ENCODE measurements around the gene PHB1.
"Not testable (repeated sequence)": the region's sequence is repeated elsewhere in the genome, so short reads cannot be mapped to it uniquely, and the experiment has no call there.

Gene PHB1

DNA sequence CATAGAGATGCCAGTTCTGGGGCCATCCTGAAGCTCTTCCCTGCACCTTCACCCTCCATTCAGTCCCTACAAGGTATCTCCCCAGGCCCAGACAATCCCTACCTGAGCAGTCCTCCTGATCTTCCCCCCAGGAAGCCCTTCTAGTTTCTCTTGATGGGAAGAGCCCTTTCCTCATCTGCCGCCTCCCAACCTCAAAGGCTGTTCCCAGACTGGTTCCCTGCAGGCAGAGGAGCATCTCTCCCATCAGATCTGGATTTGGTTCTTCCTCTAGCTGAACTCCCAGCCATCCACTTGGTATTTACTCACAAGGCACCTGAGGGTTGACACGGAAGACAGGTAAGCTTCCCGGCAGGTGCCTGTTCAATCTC is 24.6 kb upstream of the PHB1 start:
- no peak for DNase-seq

DNA sequence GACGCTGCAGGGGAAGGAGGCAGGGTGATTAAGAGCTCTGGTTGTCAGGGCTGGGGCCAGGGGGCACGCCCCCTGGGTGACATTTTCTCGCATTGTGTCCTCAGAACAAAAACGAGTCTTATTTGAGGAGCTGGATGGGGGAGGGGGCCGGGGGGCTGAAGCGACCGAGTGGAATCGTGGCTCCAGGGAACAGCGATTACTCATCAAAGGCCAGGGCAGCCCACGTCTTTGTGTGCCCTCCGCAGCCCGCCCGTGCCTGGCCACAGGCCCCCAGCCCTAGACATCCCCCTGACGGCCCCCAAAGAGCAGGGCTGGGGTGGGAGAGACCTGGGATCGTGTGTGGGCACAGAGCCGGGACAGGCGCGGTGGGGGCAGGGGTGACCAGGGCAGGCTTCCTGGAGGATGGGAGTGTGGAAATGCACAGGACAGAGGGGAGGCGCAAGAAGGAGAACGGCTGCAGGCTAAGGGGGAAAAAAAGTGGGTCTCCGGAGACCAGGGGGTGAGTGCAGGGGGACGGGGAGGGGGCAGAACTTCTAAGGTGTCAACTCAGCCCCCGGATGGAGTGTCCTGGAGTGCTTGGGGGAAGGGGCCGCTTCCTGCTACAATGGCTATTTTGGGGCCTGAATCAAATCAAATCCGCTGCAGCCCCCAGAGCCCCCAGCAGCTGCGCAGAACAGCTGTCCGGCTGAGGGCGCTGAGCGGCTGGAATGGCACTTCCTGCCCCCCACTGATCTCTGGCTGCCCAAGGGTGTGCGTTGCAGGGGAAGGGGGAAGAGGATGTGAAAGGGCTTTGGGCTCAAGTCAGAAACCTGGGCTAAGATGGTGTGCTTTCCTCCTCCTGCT is 24.0 kb upstream of the PHB1 start:
- no peak for DNase-seq

DNA sequence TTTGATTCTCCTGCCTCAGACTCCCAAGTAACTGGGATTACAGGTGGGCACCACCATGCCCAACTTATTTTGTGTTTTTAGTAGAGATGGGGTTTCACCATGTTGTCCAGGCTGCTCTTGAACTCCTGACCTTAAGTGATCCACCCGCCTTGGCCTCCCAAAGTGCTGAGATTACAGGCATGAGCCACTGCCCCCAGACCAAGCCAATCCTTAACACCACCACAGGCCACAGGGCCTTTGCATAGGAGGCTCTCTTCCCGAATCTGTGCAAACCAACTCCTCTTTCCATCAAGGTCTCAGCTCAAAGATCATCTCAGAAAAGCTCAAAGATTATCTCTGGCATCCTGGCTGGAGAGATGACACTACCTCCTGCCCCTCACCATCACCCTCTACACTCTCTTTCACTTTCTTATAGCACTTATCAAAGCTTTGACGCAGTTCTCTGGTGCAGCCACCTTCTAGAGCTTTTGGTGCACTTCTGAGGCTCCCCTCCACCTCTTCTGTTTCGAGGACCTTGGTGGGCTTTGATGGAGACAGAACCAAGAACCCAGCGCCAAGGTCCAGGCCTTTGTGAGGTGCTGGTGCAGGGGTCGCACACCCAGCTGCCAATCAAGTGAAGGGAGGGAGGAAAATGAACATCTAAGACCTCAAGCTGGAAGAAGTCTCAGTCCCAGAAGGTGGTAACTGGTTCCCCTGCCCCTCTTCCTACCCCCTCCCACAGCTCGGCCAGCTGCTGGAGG is 23.2 kb upstream of the PHB1 start:
- no peak for DNase-seq

DNA sequence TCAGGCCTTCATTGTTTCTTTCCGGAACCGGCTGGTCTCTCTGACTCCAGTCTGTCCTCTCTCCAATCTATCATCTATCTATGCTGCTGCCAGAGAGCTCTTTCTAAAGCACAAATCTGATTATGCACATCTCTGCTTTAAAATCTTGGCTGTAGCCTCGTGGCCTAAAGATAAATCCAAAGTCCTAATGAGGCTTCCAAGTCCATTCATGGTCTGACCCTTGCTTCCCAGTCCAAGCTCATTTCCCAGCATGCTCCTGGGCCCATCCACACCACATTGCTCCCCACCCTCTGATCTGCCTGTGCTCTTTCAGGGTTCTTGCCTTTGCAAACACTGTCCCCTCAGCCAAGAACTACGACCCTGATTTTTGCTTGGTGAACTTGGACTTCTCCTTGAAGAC is 21.5 kb upstream of the PHB1 start:
- DNase-seq, result no peak

DNA sequence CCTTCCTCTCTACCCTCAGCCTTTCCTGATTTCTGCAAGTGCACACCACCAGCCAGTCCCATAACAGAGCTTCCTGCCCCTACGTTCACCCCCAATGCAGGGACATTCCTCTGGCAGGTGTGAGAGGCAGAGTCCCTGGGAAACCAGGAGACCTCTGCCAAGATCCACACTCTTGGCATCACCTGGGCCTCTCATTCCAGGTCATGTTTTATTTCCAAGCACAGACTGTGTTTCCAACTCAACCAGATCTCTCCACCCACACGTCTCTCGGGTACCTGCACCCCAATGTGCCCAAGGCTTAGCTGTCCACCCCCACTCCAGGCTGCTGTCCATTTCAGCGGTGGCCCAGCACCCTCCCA is 21.0 kb upstream of the PHB1 start:
- no peak for DNase-seq

- DNase-seq, result peak; percentile 38 to 52
Observed at GRCh38 chr17:49434821-49435670, 20.4 kb upstream of the PHB1 start.

DNA sequence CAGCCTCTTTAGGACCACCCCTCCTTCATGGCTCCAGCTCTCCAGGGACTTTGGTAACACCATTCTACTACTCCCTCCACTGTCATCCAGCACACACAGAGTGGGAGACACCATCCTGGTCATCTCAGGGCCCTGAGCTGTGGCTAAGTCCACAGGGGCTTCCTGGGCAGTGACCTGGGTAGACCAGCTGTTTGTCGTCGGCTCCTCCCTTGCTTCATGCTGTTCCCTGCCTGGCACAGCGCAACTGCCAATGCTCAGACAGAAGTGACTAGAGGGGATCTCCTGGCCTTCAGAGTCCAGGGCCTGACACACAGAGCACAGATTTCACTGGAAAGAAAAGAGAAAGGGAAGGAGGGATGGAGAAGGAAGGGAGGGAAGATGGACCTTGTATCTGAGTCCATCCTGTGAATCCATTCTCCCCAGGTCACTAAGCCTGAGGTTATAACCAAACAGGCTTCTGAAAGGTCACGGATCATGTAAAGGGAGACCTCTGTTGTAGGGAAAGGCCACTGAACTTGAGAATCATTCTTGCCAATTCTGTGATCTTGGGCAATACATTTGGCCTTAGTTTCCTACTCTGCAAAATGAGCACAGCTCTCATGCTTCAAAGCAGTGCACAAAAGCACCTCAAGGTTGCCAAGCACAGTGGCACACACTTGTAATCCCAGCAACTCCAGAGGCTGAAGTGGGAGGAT is 18.5 kb upstream of the PHB1 start:
- DNase-seq, result no peak

DNA sequence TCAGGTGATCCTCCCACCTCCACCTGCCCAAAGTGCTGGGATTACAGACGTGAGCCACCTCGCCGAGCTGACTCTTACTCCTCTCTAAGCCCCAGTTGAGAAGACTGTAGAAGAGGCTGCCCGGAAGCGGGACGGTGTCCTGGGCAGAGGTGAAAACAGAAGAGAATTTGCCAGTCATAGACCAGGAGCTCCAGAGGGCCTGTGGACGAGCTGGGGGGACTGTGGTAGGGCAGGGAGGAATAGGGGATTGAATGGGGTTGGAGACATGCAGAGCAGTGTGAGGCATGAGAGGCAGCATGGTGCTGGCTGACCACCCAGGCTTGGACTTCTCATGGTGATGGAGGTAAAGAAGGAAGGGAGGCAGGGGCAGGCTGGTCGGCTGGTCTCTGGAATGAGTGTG is 17.1 kb upstream of the PHB1 start:
- DNase-seq, result no peak

DNA sequence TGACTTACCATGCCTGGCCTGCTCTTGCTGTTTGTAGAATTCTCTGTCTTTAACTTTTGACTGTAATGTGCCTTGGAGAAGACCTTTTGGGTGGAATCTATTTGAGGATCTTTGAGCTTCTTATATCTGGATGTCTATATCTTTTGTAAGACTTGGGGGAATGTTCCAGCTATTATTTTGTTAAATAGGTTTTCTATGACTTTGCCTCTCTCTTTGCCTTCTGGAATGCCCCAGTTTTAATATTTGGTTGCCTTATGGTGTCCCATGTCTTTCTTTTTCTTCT is 10.3 kb upstream of the PHB1 start:
- no peak for DNase-seq

GRCh38 chr17:49424276-49425003 is 9.8 kb upstream of the PHB1 start:
- not testable (repeated sequence) for DNase-seq

- DNase-seq, result no peak
Observed at GRCh38 chr17:49422714-49423113, 8.0 kb upstream of the PHB1 start.

- not testable (repeated sequence) for DNase-seq
Observed at GRCh38 chr17:49419761-49420160, 5.1 kb upstream of the PHB1 start.

- not testable (repeated sequence) for DNase-seq
Observed at GRCh38 chr17:49418754-49419740, 4.4 kb upstream of the PHB1 start.

DNA sequence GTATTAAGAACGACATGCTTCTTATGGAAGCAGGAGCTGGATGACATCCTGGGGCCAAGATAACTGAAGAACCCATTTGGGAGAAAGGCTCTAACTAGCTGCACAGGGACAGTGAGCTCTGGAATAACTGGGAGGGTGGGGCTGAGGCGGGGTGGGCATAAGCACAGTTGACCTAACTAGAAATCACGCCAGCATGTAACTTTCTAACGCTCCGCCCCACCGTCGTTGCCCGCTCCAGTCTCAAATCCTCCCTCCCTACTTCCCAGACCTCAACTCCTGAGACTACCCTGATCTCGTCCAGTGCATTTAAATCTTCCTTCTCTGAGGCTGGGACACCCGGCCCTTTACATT is 436 bp downstream of the PHB1 start:
- no peak for DNase-seq

DNA sequence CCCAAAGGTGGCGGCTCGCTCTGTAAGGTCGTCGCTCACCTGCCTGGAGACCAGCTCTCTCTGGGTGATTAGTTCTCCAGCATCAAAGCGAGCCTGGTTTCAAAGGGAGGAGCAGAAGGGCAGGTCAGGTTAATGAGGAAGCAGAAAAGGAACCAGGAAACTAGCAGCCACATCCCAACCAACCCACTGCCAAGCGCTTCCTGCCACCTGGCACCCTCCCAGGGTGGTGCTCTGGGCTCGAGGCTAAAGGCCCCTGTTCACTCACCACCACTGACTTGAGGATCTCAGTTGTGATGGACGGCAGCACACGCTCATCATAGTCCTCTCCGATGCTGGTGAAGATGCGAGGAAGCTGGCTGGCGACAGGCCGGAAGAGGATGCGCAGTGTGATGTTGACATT is 5.6 kb downstream of the PHB1 start:
- no peak for DNase-seq

DNA sequence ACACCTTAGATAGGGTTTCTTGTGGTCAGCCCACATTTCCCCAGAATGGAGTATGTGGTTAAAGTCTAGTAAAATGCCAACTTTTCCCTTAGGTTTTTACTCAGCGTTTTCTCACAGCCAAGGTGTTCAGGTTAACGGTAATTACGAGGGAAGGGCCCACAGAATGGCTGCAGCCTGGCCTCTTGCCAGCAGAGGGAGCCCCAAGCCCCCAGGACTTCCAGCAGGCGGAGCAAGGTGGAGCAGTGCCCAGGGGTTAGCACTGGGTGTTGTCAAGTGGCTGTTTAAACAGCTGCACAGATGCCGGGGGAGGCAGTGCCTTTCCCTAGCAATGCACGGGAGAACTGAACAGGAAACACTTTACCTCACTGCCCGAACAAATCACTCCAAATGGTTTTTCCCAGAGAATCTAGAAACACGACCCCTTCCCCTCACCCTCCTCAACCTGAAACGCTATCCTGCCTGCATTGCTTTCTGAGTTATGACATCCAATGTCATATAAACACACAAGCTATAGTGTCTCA is 6.6 kb downstream of the PHB1 start:
- peak; percentile 82 to 85 for DNase-seq

DNA sequence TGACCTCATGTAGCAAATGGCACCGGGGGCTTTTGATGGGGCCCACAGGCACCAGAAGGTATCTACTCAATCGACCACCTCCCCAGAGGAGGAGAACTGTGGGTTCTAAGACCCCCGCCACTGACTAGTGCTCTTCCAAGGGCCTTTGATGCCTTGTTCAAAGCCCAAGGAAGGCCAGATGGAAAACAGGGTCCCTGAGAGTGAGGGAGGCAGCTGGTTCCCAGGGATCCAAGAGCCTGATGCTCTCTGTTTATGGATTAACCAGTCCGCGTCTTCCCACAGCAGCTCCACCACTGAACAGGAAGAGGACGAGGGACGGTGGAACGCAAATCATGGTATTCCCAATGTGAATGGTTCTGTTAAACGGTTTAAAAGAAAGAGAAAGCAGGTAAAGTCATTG is 7.6 kb downstream of the PHB1 start:
- DNase-seq, result no peak

- no peak for DNase-seq
Observed at GRCh38 chr17:49406421-49407061, 8.1 kb downstream of the PHB1 start.

GRCh38 chr17:49404906-49405305 is 9.8 kb downstream of the PHB1 start:
- DNase-seq, result no peak

- peak; percentile 21 to 49 for DNase-seq
Observed at GRCh38 chr17:49404361-49404760, 10.3 kb downstream of the PHB1 start.
